ENCODE data around the gene DSN1. TPM values are rescaled to one million over a fixed set of nuclear protein-coding genes. Genes with fewer than 3 reads are reported as not detected.

Gene DSN1
- total RNA-seq, 1 experiment from 2014 or later: 27.9 TPM

DNA sequence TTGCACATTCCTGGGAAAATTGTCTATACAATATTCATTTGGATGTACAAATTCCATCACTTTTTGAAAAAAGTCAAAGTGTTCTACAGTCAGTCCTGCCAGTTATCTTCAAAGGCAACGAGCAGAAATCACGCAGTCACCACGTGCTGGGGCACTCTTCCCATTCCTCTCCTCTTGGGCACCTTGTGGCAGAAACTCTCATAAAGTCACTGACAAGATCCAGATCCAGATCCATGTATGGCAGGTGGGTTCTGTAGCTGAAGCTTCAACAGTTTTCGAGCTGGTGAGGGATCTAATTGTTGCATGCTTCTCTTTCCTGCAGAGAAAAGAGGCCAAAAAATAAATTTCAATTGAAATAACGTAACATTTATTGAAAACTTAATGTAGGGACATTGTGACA lies 21.0 kb downstream of the DSN1 start (continued):
- TF ChIP-seq, protein P1, sequence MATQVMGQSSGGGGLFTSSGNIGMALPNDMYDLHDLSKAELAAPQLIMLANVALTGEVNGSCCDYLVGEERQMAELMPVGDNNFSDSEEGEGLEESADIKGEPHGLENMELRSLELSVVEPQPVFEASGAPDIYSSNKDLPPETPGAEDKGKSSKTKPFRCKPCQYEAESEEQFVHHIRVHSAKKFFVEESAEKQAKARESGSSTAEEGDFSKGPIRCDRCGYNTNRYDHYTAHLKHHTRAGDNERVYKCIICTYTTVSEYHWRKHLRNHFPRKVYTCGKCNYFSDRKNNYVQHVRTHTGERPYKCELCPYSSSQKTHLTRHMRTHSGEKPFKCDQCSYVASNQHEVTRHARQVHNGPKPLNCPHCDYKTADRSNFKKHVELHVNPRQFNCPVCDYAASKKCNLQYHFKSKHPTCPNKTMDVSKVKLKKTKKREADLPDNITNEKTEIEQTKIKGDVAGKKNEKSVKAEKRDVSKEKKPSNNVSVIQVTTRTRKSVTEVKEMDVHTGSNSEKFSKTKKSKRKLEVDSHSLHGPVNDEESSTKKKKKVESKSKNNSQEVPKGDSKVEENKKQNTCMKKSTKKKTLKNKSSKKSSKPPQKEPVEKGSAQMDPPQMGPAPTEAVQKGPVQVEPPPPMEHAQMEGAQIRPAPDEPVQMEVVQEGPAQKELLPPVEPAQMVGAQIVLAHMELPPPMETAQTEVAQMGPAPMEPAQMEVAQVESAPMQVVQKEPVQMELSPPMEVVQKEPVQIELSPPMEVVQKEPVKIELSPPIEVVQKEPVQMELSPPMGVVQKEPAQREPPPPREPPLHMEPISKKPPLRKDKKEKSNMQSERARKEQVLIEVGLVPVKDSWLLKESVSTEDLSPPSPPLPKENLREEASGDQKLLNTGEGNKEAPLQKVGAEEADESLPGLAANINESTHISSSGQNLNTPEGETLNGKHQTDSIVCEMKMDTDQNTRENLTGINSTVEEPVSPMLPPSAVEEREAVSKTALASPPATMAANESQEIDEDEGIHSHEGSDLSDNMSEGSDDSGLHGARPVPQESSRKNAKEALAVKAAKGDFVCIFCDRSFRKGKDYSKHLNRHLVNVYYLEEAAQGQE (IDR thresholded peaks at IDR 0.05; ENCODE audit: low read depth): no peak

DNA sequence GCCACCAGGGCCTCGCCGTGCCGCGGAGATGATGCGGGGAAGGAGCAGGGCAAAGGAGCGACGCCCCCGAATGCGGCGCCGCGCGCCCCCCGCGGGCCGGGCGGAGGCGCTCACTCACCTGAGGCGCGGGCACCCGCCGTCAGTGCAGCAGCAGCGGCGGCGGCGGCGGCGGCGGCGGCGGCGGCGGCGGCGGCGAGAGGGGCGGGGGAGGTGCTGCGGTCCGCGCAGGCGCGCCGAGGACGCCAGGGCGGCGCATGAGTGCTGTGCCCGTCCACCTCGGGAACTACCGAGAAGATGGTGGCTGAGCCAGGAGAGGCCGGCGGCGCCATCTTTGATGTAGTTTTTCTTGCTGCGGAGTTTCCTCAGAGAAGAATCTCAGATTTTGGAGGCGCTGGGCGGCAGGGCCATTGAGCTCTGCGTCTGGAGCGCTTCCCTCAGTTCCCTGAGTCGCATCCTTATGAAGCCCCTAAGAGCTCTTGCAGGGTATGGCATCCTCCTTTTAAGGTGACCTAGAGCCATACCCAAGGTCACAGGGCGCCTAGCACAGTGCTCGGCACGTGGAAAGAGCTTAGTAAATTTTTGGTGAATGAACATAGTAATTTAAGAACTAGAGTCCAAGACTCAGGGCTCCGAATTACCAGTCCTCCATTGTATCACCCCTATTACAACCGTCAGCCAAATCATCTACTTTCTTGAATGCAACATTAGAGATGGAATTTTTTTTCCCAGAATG lies 27.5 kb downstream of the DSN1 start, which contains the start of gene NDRG3:
NDRG3 (minus strand) TSS at position 164 of the 733 bp plus-strand sequence. CDS start 24,355 bp downstream, outside the sequence.
- Histone ChIP-seq H3K9me3 (ENCODE audit: control insufficient read depth in 1 of 2, insufficient read depth in 1 of 2, low read depth in 1 of 2, low read length in 2 of 2) (no peaks in the 10 kb centered on the region), H3K4me1 (ENCODE audit: control insufficient read depth in 1 of 2, insufficient read depth in 2 of 2, low read length in 2 of 2) (peaks cover 2 to 19% of the 10 kb centered on the region in 2 experiments; a peak in 3 of 4 replicates), H3K9me2 (ENCODE audit: insufficient read depth) (no peaks in the 10 kb centered on the region), H3K79me2 (ENCODE audit: insufficient read depth, low read length) (peaks cover 4% of the 10 kb centered on the region; the same call in 1 of the 2 replicates), H3K27ac (ENCODE audit: low read depth, low read length) (peak within 1 kb of the TSS; percentile 53), H3K27me3 (ENCODE audit: insufficient read depth, low read length) (no peaks in the 10 kb centered on the region), H4K20me1 (ENCODE audit: insufficient read depth) (no peaks in the 10 kb centered on the region), H3K9ac (ENCODE audit: low read length) (peak within 1 kb of the TSS; percentile 69), H3K36me3 (ENCODE audit: control insufficient read depth in 1 of 2, insufficient read depth in 2 of 2, low read length in 2 of 2) (no peaks in the 10 kb centered on the region), H2AFZ (ENCODE audit: low read depth, low read length, poor library complexity, severe bottlenecking) (peak within 1 kb of the TSS; percentile 83), H3K4me2 (ENCODE audit: low read length) (peak within 1 kb of the TSS; percentile 95), H3K4me3 (replicated peaks in 1 of 2; ENCODE audit: low read depth in 1 of 2, low read length in 2 of 2) (peak within 1 kb of the TSS; percentile 75 to 84)
- peak; percentile 97 for ATAC-seq
- ChIA-PET RAD21 (ENCODE audit: low non-redundant PET in 1 of 2, low total read pairs in 2 of 2, uncharacterized antibody in 2 of 2, unreplicated experiment in 2 of 2) (interaction anchor here (0.5 to 0.6 kb wide), 2 partner anchors 30 to 43 kb away, joined by 4 read pairs; no protein-coding TSS in a partner anchor), POLR2A (interaction anchor here (0.6 to 1.2 kb wide), 3 partner anchors 9 to 28 kb away, joined by 3 to 4 read pairs (median 4); partner anchors contain the start of gene DSN1), CTCF (interaction anchor here (0.6 to 1.2 kb wide), 3 partner anchors 9 to 67 kb away, joined by 3 to 6 read pairs (median 3); partner anchors contain the start of gene DSN1)
- TSS peak; percentile 86 for BruUV-seq (replicated peaks)
- TF ChIP-seq, protein P2, sequence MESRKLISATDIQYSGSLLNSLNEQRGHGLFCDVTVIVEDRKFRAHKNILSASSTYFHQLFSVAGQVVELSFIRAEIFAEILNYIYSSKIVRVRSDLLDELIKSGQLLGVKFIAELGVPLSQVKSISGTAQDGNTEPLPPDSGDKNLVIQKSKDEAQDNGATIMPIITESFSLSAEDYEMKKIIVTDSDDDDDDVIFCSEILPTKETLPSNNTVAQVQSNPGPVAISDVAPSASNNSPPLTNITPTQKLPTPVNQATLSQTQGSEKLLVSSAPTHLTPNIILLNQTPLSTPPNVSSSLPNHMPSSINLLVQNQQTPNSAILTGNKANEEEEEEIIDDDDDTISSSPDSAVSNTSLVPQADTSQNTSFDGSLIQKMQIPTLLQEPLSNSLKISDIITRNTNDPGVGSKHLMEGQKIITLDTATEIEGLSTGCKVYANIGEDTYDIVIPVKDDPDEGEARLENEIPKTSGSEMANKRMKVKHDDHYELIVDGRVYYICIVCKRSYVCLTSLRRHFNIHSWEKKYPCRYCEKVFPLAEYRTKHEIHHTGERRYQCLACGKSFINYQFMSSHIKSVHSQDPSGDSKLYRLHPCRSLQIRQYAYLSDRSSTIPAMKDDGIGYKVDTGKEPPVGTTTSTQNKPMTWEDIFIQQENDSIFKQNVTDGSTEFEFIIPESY (IDR thresholded peaks at IDR 0.05; ENCODE audit: extremely low read depth, insufficient replicate concordance, low read length): no peak
- TF ChIP-seq EGR1 (IDR thresholded peaks at IDR 0.05; ENCODE audit: low read depth) (peak; percentile 66), CBX3 (IDR thresholded peaks at IDR 0.05; ENCODE audit: low read depth) (no peak), RAD21 (IDR thresholded peaks at IDR 0.05; ENCODE audit: low read depth) (no peak), SRF (IDR thresholded peaks at IDR 0.05; ENCODE audit: low read depth) (no peak), JUND (IDR thresholded peaks at IDR 0.05) (no peak), TCF7L2 (IDR thresholded peaks at IDR 0.05; ENCODE audit: borderline replicate concordance, extremely low read depth, insufficient read depth, insufficient read length) (peak; percentile 51), EZH2phosphoT487 (IDR thresholded peaks at IDR 0.05; ENCODE audit: borderline replicate concordance) (no peak), CEBPB (IDR thresholded peaks at IDR 0.05; ENCODE audit: low read depth) (no peak), POLR2A (IDR thresholded peaks at IDR 0.05; ENCODE audit: borderline replicate concordance, extremely low read depth, insufficient read depth, insufficient read length) (peak; percentile 26), FOSL1 (IDR thresholded peaks at IDR 0.05; ENCODE audit: low read depth) (no peak), POLR2AphosphoS5 (IDR thresholded peaks at IDR 0.05; ENCODE audit: low read depth, low read length) (peak; percentile 60), YY1 (IDR thresholded peaks at IDR 0.05; ENCODE audit: extremely low read depth, insufficient replicate concordance, low read depth, low read length) (peak; percentile 98), EZH2 (IDR thresholded peaks at IDR 0.05) (no peak), ZNF274 (IDR thresholded peaks at IDR 0.05; ENCODE audit: low read depth, low read length) (no peak), ZFX (IDR thresholded peaks at IDR 0.05) (peak; percentile 22; the same call in 1 of the 2 replicates), ELF1 (IDR thresholded peaks at IDR 0.05; ENCODE audit: borderline replicate concordance, low read depth) (no peak)
- TF ChIP-seq, protein P3, sequence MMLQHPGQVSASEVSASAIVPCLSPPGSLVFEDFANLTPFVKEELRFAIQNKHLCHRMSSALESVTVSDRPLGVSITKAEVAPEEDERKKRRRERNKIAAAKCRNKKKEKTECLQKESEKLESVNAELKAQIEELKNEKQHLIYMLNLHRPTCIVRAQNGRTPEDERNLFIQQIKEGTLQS (IDR thresholded peaks at IDR 0.05): no peak
- intact Hi-C loops (cut with micrococcal nuclease): no loop called here
- peak; percentile 78 for DNase-seq (ENCODE audit: low read depth, low spot score)
